Measurements from ENCODE around the gene MEGF11.

- TF ChIP-seq CTCF (IDR thresholded peaks at IDR 0.05) (no peak), POLR2A (IDR thresholded peaks at IDR 0.05; ENCODE audit: low read depth) (no peak)
These were observed 326.7 kb downstream of the MEGF11 start for GRCh38 chr15:65926899-65927298.
